SU-DHL-6 (cell line): ENCODE measurements around the gene BRSK2.

ENCODE experiments used
- CTCF ChIP-seq: fragments of 200-600 bp; sonication (generic); IDR thresholded peaks from one replicate; pipeline ENCODE4 v1.5.1; 2017; ENCODE audit warnings: antibody characterized with exemption, mild to moderate bottlenecking, low read length, moderate library complexity; ENCODE audit not compliant: insufficient read depth, poor library complexity, severe bottlenecking
- EZH2phosphoT487 ChIP-seq: fragments of 200-600 bp; sonication (generic), shearing (Covaris generic); conservative IDR thresholded peaks from 2 replicates; pipeline ENCODE4 v1.6.1; 2018; ENCODE audit warnings: mild to moderate bottlenecking, antibody characterized with exemption, low read length, moderate library complexity, mixed read lengths

GRCh38 chr11:1498262-1498661 lies 108.5 kb downstream of the BRSK2 start:
- TF ChIP-seq CTCF = no peak
- TF ChIP-seq EZH2phosphoT487 = no peak
